SK-N-SH treated with all-trans-retinoic acid at 6 μM for 48 hours (cell line): ENCODE measurements around the gene MFSD11.
A peak's percentile ranks its signal among the peaks of the same experiment; 100 is the strongest.

Experiments used
- ATAC-seq: fragments of 200-7000 bp; cut with Tn5 transposase; 3 replicates; pipeline ENCODE4 v1.9.1; 2020; ENCODE audit warnings: mild to moderate bottlenecking, moderate library complexity
- ARNTL ChIP-seq: fragments of 450-650 bp; formaldehyde crosslinking; IDR thresholded peaks from 2 replicates; pipeline ENCODE4 v1.5.0; 2020; ENCODE audit warnings: low read depth, mild to moderate bottlenecking, moderate library complexity, borderline replicate concordance
- CSRNP3 ChIP-seq: fragments of 250-450 bp; sonication (Bioruptor Pico); IDR thresholded peaks from 2 replicates; pipeline ENCODE4 v1.5.1; 2021; ENCODE audit warnings: mild to moderate bottlenecking, moderate library complexity
- ESRRG ChIP-seq: fragments of 250-450 bp; sonication (Bioruptor Pico); IDR thresholded peaks from 2 replicates; pipeline ENCODE4 v1.6.1; 2021; ENCODE audit warnings: mild to moderate bottlenecking
- GLIS3 ChIP-seq: fragments of 250-450 bp; sonication (Bioruptor Pico); IDR thresholded peaks from 2 replicates; pipeline ENCODE4 v1.5.0; 2020; ENCODE audit warnings: mild to moderate bottlenecking, moderate library complexity
- ISL1 ChIP-seq: fragments of 250-450 bp; sonication (Bioruptor Pico); IDR thresholded peaks from 2 replicates; pipeline ENCODE4 v2.1.2; 2022; ENCODE audit warnings: mild to moderate bottlenecking, moderate library complexity
- OSR1 ChIP-seq: fragments of 250-450 bp; sonication (Bioruptor Pico); IDR thresholded peaks from 2 replicates; pipeline ENCODE4 v1.8.0; 2022; ENCODE audit warnings: moderate library complexity, mild to moderate bottlenecking, inconsistent platforms
- POU6F1 ChIP-seq: fragments of 250-450 bp; sonication (Bioruptor Pico); IDR thresholded peaks from 2 replicates; pipeline ENCODE4 v1.8.0; 2021; ENCODE audit warnings: low read depth, mild to moderate bottlenecking, moderate library complexity, borderline replicate concordance
- PPARA ChIP-seq: fragments of 250-450 bp; sonication (Bioruptor Pico); IDR thresholded peaks from 2 replicates; pipeline ENCODE4 v1.5.0; 2020; ENCODE audit warnings: mild to moderate bottlenecking, borderline replicate concordance
- TCF4 ChIP-seq: fragments of 250-450 bp; sonication (Bioruptor Pico); IDR thresholded peaks from 2 replicates; pipeline ENCODE4 v1.8.0; 2021; ENCODE audit warnings: mild to moderate bottlenecking, moderate library complexity, borderline replicate concordance
- TOX ChIP-seq: fragments of 250-450 bp; sonication (Bioruptor Pico); IDR thresholded peaks from 2 replicates; pipeline ENCODE4 v1.8.0; 2021; ENCODE audit warnings: mild to moderate bottlenecking, moderate library complexity, borderline replicate concordance
- ZC3H10 ChIP-seq: fragments of 250-450 bp; sonication (Bioruptor Pico); IDR thresholded peaks from 2 replicates; pipeline ENCODE4 v1.5.1; 2021; ENCODE audit warnings: mild to moderate bottlenecking, moderate library complexity
- ZFP3 ChIP-seq: fragments of 250-450 bp; sonication (Bioruptor Pico); IDR thresholded peaks from 2 replicates; pipeline ENCODE4 v1.5.0; 2020; ENCODE audit warnings: mild to moderate bottlenecking, moderate library complexity
- ZFP30 ChIP-seq: fragments of 450-650 bp; formaldehyde crosslinking; IDR thresholded peaks from 2 replicates; pipeline ENCODE4 v1.5.0; 2022; ENCODE audit warnings: mild to moderate bottlenecking, moderate library complexity
- ZNF565 ChIP-seq: fragments of 450-650 bp; formaldehyde crosslinking; conservative IDR thresholded peaks from 2 replicates; pipeline ENCODE4 v1.5.0; 2020; ENCODE audit warnings: low read depth, mild to moderate bottlenecking, moderate library complexity
- ZNF70 ChIP-seq: fragments of 450-650 bp; formaldehyde crosslinking; IDR thresholded peaks from 2 replicates; pipeline ENCODE4 v1.5.0; 2020; ENCODE audit warnings: mild to moderate bottlenecking, moderate library complexity
- ZNF8 ChIP-seq: fragments of 450-650 bp; formaldehyde crosslinking; IDR thresholded peaks from 2 replicates; pipeline ENCODE4 v1.5.0; 2020; ENCODE audit warnings: mild to moderate bottlenecking, moderate library complexity
- TF ChIP-seq, protein P1 (sequence below): fragments of 250-450 bp; sonication (Bioruptor Pico); IDR thresholded peaks from 2 replicates; pipeline ENCODE4 v1.8.0; 2020; ENCODE audit warnings: mild to moderate bottlenecking, moderate library complexity, borderline replicate concordance
- TF ChIP-seq, protein P2 (sequence below): fragments of 250-450 bp; sonication (Bioruptor Pico); IDR thresholded peaks from 2 replicates; pipeline ENCODE4 v1.5.1; 2020; ENCODE audit warnings: low read depth, mild to moderate bottlenecking, moderate library complexity

The MFSD11 gene

DNA sequence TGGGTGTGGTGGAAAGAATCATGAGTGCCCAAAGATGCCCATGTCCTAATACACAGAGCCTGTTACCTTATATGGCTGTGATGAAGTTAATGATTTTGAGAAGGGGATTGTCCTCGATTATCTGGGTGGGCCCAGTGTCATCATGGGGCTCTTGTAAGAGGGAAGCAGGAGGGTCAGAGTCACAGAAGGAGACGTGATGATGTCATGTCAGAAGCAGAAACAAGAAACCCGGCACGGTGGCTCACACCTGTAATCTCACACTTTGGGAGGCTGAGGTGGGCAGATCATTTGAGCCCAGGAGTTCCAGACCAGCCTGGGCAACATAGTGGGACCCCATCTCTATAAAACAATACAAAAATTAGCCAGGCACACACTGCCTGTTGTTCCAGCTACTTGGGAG is 75.0 kb downstream of the MFSD11 start (continued):
- TF ChIP-seq ZFP3 (CRISPR knock-in tag): no peak
- no peak for TF ChIP-seq TCF4
- no peak for TF ChIP-seq ISL1 (CRISPR knock-in tag)

DNA sequence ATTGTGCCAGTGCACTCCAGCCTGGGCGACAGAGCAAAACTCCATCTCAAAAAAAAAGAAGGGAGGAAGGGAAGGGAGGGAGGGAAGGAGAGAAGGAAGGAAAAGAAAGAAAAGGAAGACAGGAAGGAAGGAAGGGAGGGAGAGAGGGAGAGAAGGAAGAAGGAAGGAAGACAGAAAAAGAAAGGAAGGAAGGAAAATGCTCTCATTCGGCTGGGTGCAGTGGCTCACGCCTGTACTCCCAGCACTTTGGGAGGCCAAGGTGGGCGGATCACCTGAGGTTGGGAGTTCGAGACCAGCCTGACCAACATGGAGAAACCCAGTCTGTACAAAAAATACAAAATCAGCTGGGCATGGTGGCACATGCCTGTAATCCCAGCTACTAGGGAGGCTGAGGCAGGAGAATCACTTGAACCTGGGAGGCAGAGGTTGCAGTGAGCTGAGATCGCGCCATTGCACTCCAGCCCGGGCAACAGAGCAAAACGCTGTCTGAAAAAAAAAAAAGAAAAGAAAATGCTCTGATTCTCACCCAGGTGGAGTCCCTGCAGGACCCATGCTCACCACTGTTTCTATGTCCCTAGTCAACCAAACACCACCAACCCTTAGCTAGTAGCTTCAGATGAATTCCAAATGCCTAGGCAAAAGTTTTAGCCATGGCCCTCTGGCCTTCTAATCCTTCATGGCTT is 78.1 kb downstream of the MFSD11 start:
- peak; percentile 57 for ATAC-seq

- no peak for TF ChIP-seq TOX (CRISPR knock-in tag)
- no peak for TF ChIP-seq ZNF565 (CRISPR knock-in tag)
- TF ChIP-seq OSR1 (CRISPR knock-in tag): no peak
- no peak for TF ChIP-seq ZNF8 (CRISPR knock-in tag)
- no peak for TF ChIP-seq ARNTL (CRISPR knock-in tag)
- TF ChIP-seq PPARA (CRISPR knock-in tag): no peak
- no peak for TF ChIP-seq ISL1 (CRISPR knock-in tag)
- TF ChIP-seq ZNF70: no peak
- TF ChIP-seq CSRNP3 (CRISPR knock-in tag): no peak
- TF ChIP-seq, protein P1, sequence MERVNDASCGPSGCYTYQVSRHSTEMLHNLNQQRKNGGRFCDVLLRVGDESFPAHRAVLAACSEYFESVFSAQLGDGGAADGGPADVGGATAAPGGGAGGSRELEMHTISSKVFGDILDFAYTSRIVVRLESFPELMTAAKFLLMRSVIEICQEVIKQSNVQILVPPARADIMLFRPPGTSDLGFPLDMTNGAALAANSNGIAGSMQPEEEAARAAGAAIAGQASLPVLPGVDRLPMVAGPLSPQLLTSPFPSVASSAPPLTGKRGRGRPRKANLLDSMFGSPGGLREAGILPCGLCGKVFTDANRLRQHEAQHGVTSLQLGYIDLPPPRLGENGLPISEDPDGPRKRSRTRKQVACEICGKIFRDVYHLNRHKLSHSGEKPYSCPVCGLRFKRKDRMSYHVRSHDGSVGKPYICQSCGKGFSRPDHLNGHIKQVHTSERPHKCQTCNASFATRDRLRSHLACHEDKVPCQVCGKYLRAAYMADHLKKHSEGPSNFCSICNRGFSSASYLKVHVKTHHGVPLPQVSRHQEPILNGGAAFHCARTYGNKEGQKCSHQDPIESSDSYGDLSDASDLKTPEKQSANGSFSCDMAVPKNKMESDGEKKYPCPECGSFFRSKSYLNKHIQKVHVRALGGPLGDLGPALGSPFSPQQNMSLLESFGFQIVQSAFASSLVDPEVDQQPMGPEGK: no peak
- no peak for TF ChIP-seq ZFP30 (CRISPR knock-in tag)
- no peak for TF ChIP-seq POU6F1
- TF ChIP-seq TCF4: no peak
- TF ChIP-seq GLIS3 (CRISPR knock-in tag): no peak
- TF ChIP-seq ZC3H10 (CRISPR knock-in tag): no peak
- TF ChIP-seq, all 23 proteins: peak for 0
- peak; percentile 95 for ATAC-seq
Measured at GRCh38 chr17:76816590-76817135, 78.7 kb downstream of the MFSD11 start.

DNA sequence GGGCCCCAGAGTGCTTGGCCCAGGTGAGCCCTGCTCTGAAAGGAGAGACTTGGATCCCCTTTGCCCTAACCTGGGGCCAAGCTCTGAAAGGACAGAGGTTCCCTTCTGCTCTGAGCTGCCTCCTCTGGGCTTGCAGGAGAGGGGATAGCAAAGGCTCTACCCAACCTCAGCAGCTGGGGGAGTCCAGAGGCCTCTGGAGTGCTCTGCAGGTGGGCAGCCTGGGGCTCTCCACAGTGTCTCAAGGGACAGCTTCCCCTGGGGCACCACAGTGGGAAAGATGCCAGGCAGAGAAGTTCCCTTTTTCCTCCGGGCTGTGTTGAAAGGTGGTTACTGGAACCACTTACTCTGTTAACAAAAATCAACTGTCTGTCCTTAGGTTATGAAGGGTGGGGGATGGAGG is 82.1 kb downstream of the MFSD11 start:
- no peak for ATAC-seq
- TF ChIP-seq, protein P2, sequence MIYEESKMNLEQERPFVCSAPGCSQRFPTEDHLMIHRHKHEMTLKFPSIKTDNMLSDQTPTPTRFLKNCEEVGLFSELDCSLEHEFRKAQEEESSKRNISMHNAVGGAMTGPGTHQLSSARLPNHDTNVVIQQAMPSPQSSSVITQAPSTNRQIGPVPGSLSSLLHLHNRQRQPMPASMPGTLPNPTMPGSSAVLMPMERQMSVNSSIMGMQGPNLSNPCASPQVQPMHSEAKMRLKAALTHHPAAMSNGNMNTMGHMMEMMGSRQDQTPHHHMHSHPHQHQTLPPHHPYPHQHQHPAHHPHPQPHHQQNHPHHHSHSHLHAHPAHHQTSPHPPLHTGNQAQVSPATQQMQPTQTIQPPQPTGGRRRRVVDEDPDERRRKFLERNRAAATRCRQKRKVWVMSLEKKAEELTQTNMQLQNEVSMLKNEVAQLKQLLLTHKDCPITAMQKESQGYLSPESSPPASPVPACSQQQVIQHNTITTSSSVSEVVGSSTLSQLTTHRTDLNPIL: no peak
- TF ChIP-seq ESRRG (CRISPR knock-in tag) (no peak), ZNF8 (CRISPR knock-in tag) (no peak), CSRNP3 (CRISPR knock-in tag) (no peak), ARNTL (CRISPR knock-in tag) (no peak), GLIS3 (CRISPR knock-in tag) (no peak)

DNA sequence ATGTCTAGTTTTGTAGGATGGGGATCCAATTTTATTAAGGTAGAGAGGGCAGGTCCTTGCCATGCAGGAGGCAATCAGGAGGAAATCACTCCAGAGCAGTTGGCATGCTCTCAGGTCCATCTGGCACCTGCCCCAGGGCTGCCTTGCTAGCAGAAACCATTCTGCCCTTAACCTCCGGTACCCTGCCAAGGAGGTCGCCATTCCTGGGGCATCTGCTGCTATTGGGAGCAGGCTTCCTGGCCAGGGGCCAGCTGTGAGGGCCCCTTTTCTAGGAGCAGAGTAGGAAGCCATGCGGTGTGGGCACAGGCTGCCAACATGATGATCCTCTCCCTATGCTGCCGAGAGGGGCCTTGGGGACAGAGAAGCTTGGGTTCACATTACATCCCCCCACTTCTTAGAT is 82.6 kb downstream of the MFSD11 start:
- no peak for ATAC-seq
- TF ChIP-seq CSRNP3 (CRISPR knock-in tag) (no peak), ISL1 (CRISPR knock-in tag) (no peak), ZFP3 (CRISPR knock-in tag) (no peak)
